Endothelial cell of umbilical vein (primary cell): ENCODE measurements around the gene FLT3LG. TPM values are rescaled to one million over a fixed set of nuclear protein-coding genes. Genes with fewer than 3 reads are reported as not detected.

Experiments
- BruUV-seq: library from RNA; stranded (reverse); fragments of 400-500 nt; replicated peaks from 2 replicates; lab custom pipeline; 2021; lab: Mats Ljungman, UMichigan
- CTCF ChIA-PET: fragments of 300-600, 350-600 bp; sonication (Branson Sonifier 250); formaldehyde crosslinking; loops from one replicate; lab custom pipeline; 2021; ENCODE audit warnings: antibody characterized with exemption, inconsistent platforms; lab: Charles Lee
- POLR2A ChIA-PET: fragments of 300-600, 350-600 bp; sonication (Branson Sonifier 250); formaldehyde crosslinking; loops from one replicate; lab custom pipeline; 2021; ENCODE audit warnings: antibody characterized with exemption, inconsistent platforms; lab: Charles Lee
- DNase-seq: peaks from one replicate; pipeline ENCODE4 v3.0.0-alpha.2; 2011; ENCODE audit warnings: low read depth, low spot score
- FAIRE-seq: peaks from 2 replicates; lab custom pipeline; 2011; peaks lifted over from hg19 to GRCh38; lab: Jason Lieb, UNC
- H2AFZ ChIP-seq: 2 replicates; pipeline ENCODE4 v1.6.0; 2012; ENCODE audit warnings: low read depth, low read length, control low read depth, inconsistent platforms
- H3K27ac ChIP-seq: 2 replicates; pipeline ENCODE4 v1.5.1; 2011; ENCODE audit warnings: low read depth, mild to moderate bottlenecking, control low read depth, low read length, moderate library complexity; ENCODE audit not compliant: insufficient read depth
- H3K27me3 ChIP-seq, 2 experiments: 2 replicates each; pipeline versions ENCODE4 v1.6.0 to v1.6.1; 2011; ENCODE audit warnings: low read length in 2 of 2, mixed read lengths in 1 of 2; ENCODE audit not compliant: control insufficient read depth in 2 of 2, insufficient read depth in 2 of 2
- H3K36me3 ChIP-seq, 2 experiments: 2 replicates in 1 of 2; 3 replicates in 1 of 2; pipeline ENCODE4 v1.5.1; 2011; ENCODE audit warnings: low read length in 2 of 2, mild to moderate bottlenecking in 1 of 2, moderate library complexity in 1 of 2; ENCODE audit not compliant: control insufficient read depth in 2 of 2, insufficient read depth in 2 of 2; ENCODE audit errors: extremely low read depth in 1 of 2
- H3K4me1 ChIP-seq: 3 replicates; pipeline ENCODE4 v1.5.1; 2011; ENCODE audit warnings: mild to moderate bottlenecking, low read length; ENCODE audit not compliant: control insufficient read depth, insufficient read depth; ENCODE audit errors: extremely low read depth
- H3K4me2 ChIP-seq: 2 replicates; pipeline ENCODE4 v1.6.1; 2011; ENCODE audit warnings: low read length, control low read depth, mixed read lengths; ENCODE audit not compliant: insufficient read depth
- H3K4me3 ChIP-seq, 3 experiments: fragments of 200-600 bp in 1 of 3; sonication (generic), shearing (Covaris generic) in 1 of 3; replicated peaks in 1 of 3; 2 replicates each; pipeline ENCODE4 v1.5.1; 2011 to 2016; ENCODE audit warnings: control low read depth in 3 of 3, low read length in 3 of 3, mild to moderate bottlenecking in 2 of 3, inconsistent platforms in 1 of 3, low read depth in 1 of 3, moderate library complexity in 1 of 3; ENCODE audit not compliant: insufficient read depth in 1 of 3
- H3K79me2 ChIP-seq: 2 replicates; pipeline ENCODE4 v1.6.0; 2012; ENCODE audit warnings: low read length, inconsistent platforms; ENCODE audit not compliant: control insufficient read depth, insufficient read depth
- H3K9ac ChIP-seq: replicated peaks from 2 replicates; pipeline ENCODE3; 2011; ENCODE audit warnings: low read length, control low read depth; ENCODE audit not compliant: insufficient read depth; ENCODE audit errors: extremely low read depth
- H3K9me1 ChIP-seq: replicated peaks from 3 replicates; pipeline ENCODE4 v1.6.0; 2011; ENCODE audit warnings: mild to moderate bottlenecking, low read length; ENCODE audit not compliant: control insufficient read depth, insufficient read depth; ENCODE audit errors: extremely low read depth
- H3K9me3 ChIP-seq: replicated peaks from 2 replicates; pipeline ENCODE4 v1.5.1; 2012; ENCODE audit warnings: low read length, inconsistent platforms; ENCODE audit not compliant: control insufficient read depth, insufficient read depth
- H4K20me1 ChIP-seq: replicated peaks from 2 replicates; pipeline ENCODE3; 2011; ENCODE audit warnings: mild to moderate bottlenecking, low read length; ENCODE audit not compliant: control insufficient read depth, insufficient read depth; ENCODE audit errors: extremely low read depth
- CTCF ChIP-seq, 2 donors: IDR thresholded peaks; 1 replicate in 1 of 2; 2 replicates in 1 of 2; pipeline ENCODE4 v1.5.1; 2011; ENCODE audit warnings: low read length in 2 of 2, mild to moderate bottlenecking in 2 of 2, moderate library complexity in 2 of 2, control low read depth in 1 of 2, inconsistent platforms in 1 of 2, low read depth in 1 of 2; ENCODE audit not compliant: insufficient read depth in 1 of 2; ENCODE audit errors: extremely low read depth in 1 of 2
- EZH2 ChIP-seq: IDR thresholded peaks from 2 replicates; pipeline ENCODE4 v1.6.1; 2012; ENCODE audit warnings: borderline replicate concordance, low read depth, mild to moderate bottlenecking, moderate library complexity, low read length, inconsistent platforms; ENCODE audit not compliant: severe bottlenecking
- GATA2 ChIP-seq: IDR thresholded peaks from 2 replicates; pipeline ENCODE4 v1.7.0; 2011; ENCODE audit warnings: low read depth, mild to moderate bottlenecking, moderate library complexity, mixed read lengths, low read length; ENCODE audit not compliant: insufficient read length, insufficient read depth
- JUN ChIP-seq: IDR thresholded peaks from 2 replicates; pipeline ENCODE4 v1.6.1; 2011; ENCODE audit warnings: borderline replicate concordance, low read depth; ENCODE audit not compliant: insufficient read length, insufficient read depth
- MAX ChIP-seq: IDR thresholded peaks from 2 replicates; pipeline ENCODE4 v1.6.1; 2011; ENCODE audit not compliant: insufficient read depth, insufficient read length
- MYC ChIP-seq: IDR thresholded peaks from one replicate; pipeline ENCODE4 v1.6.1; 2011; ENCODE audit warnings: mild to moderate bottlenecking, low read depth, low read length
- POLR2A ChIP-seq: IDR thresholded peaks from 2 replicates; pipeline ENCODE4 v1.6.1; 2012; ENCODE audit warnings: low read depth, mild to moderate bottlenecking, control low read depth, low read length
- POLR2AphosphoS5 ChIP-seq: IDR thresholded peaks from 2 replicates; pipeline ENCODE4 v1.6.1; 2012; ENCODE audit warnings: low read depth, mild to moderate bottlenecking, control low read depth, low read length, moderate library complexity; ENCODE audit not compliant: insufficient read depth
- dilution Hi-C: fragments of 300-500 bp; cut with MboI; formaldehyde crosslinking; loops from one replicate; pipeline ENCODE4 v1.15.0; 2019; ENCODE audit warnings: low sequenced_read_pairs; ENCODE audit not compliant: extremely low pct_ligation_motif_present
- intact Hi-C: fragments of 100-400 bp; cut with micrococcal nuclease; formaldehyde crosslinking; loops from one replicate; pipeline ENCODE4 v1.10.0; 2022
- polyA plus RNA-seq, 4 experiments: library from polyadenylated mRNA; depleted of rRNA in 3 of 4; stranded (reverse) in 3 of 4; unstranded in 1 of 4; fragments of >200 nt; gene quantifications; 2 replicates each; pipeline versions ENCODE4 v1.2.1 to v1.2.3, GENCODE V29; 2011 to 2012; ENCODE audit warnings: missing spikeins in 1 of 4
- total RNA-seq: library from RNA; stranded (reverse); gene quantifications from 2 replicates; pipeline ENCODE4 v1.2.3, GENCODE V29; 2021

Gene FLT3LG
- total and polyA plus RNA-seq, 2 donors (not counting 3 experiments of a cell fraction or from before 2014, with no cell fraction given), result 5.0 to 5.7 TPM

- peaks cover 20 to 21% of the 10 kb centered on the region in 2 experiments for H3K36me3 ChIP-seq
- H2AFZ ChIP-seq, result no peak overlapping the region
- peaks cover 14% of the 10 kb centered on the region for H3K4me1 ChIP-seq
- H3K9ac ChIP-seq, result no peak overlapping the region
- H3K79me2 ChIP-seq, result peaks cover 37% of the 10 kb centered on the region
- H3K4me3 ChIP-seq, result no peak overlapping the region
- no peaks in the 10 kb centered on the region for H3K27me3 ChIP-seq
- DNase-seq, result no peak
- H3K9me3 ChIP-seq, result no peaks in the 10 kb centered on the region
- FAIRE-seq, result no peak
- dilution Hi-C loops (no loop called here), intact Hi-C loops (loop anchor here (2.0 kb wide), 1 partner anchor 155 kb away; the partner anchor contains the start of gene RRAS)
- ChIA-PET POLR2A (no interaction called here), CTCF (no interaction called here)
- BruUV-seq, result no TSS peak
- H4K20me1 ChIP-seq, result peaks cover 5% of the 10 kb centered on the region
- no peaks in the 10 kb centered on the region for H3K9me1 ChIP-seq
- H3K4me2 ChIP-seq, result no peak overlapping the region
- no peak overlapping the region for H3K27ac ChIP-seq
- TF ChIP-seq GATA2, result no peak
- TF ChIP-seq JUN, result no peak
- no peak for TF ChIP-seq POLR2A
- no peak for TF ChIP-seq MAX
- no peak for TF ChIP-seq POLR2AphosphoS5
- TF ChIP-seq MYC, result no peak
- TF ChIP-seq CTCF (IDR thresholded peaks at IDR 0.05; ENCODE audit: extremely low read depth in 1 of 2, insufficient read depth in 1 of 2, low read depth in 1 of 2, low read length in 2 of 2), result no peak
- TF ChIP-seq EZH2, result no peak
These were observed 12.2 kb downstream of the FLT3LG start for GRCh38 chr19:49486232-49486631.
